H1 (cell line): ENCODE data around the gene DOCK1. TPM values are rescaled to one million over a fixed set of nuclear protein-coding genes. Genes with fewer than 3 reads are reported as not detected.

Experiments used
- CTCF ChIA-PET: fragments of 300-600 bp; sonication (Branson Sonifier 250); formaldehyde crosslinking; loops from one replicate; lab custom pipeline; 2021; ENCODE audit not compliant: partially characterized antibody; lab: Charles Lee
- POLR2A ChIA-PET: fragments of 300-600 bp; sonication (Branson Sonifier 250); formaldehyde crosslinking; loops from one replicate; lab custom pipeline; 2021; ENCODE audit warnings: inconsistent platforms; ENCODE audit not compliant: partially characterized antibody; lab: Charles Lee
- DNase-seq, 2 experiments: peaks; one replicate each; pipeline versions ENCODE4 v3.0.0 to v3.0.0-alpha.2; 2010 to 2022; ENCODE audit warnings: low spot score in 2 of 2, low read depth in 1 of 2, mixed read lengths in 1 of 2
- FAIRE-seq: peaks from 2 replicates; lab custom pipeline; 2011; peaks lifted over from hg19 to GRCh38; lab: Jason Lieb, UNC
- H2AFZ ChIP-seq: 2 replicates; pipeline ENCODE4 v1.8.1; 2012; ENCODE audit warnings: low read length, inconsistent platforms
- H2AK5ac ChIP-seq: 2 replicates; pipeline ENCODE4 v1.6.1; 2013; ENCODE audit warnings: low read depth, low read length
- H2BK120ac ChIP-seq: replicated peaks from 2 replicates; pipeline ENCODE3; 2013; ENCODE audit warnings: low read depth, low read length, inconsistent platforms
- H2BK12ac ChIP-seq: 2 replicates; pipeline ENCODE4 v1.6.1; 2013; ENCODE audit warnings: low read depth, low read length
- H2BK15ac ChIP-seq: 2 replicates; pipeline ENCODE4 v1.6.1; 2013; ENCODE audit warnings: low read length
- H2BK20ac ChIP-seq: 2 replicates; pipeline ENCODE4 v1.6.1; 2013; ENCODE audit warnings: low read length
- H2BK5ac ChIP-seq: 2 replicates; pipeline ENCODE4 v1.6.1; 2013; ENCODE audit warnings: low read depth, low read length
- H3K14ac ChIP-seq: 2 replicates; pipeline ENCODE4 v1.6.1; 2013; ENCODE audit warnings: inconsistent platforms; ENCODE audit not compliant: insufficient read length
- H3K18ac ChIP-seq: 2 replicates; pipeline ENCODE4 v1.6.1; 2013; ENCODE audit warnings: low read length; ENCODE audit errors: extremely low read depth
- H3K23ac ChIP-seq: 2 replicates; pipeline ENCODE4 v1.6.1; 2013; ENCODE audit warnings: inconsistent platforms; ENCODE audit not compliant: insufficient read length
- H3K23me2 ChIP-seq: 2 replicates; pipeline ENCODE4 v1.6.1; 2013; ENCODE audit warnings: low read depth, low read length
- H3K27ac ChIP-seq: 2 replicates; pipeline ENCODE4 v1.6.1; 2011; ENCODE audit warnings: low read depth, low read length, inconsistent platforms
- H3K27me3 ChIP-seq, 4 experiments: replicated peaks in 1 of 4; 1 replicate in 1 of 4; 2 replicates in 3 of 4; pipeline versions ENCODE4 v1.6.1 to v1.8.1; 2011 to 2013; ENCODE audit warnings: low read length in 3 of 4, mild to moderate bottlenecking in 3 of 4, inconsistent platforms in 2 of 4, mixed read lengths in 2 of 4, moderate library complexity in 1 of 4; ENCODE audit not compliant: control insufficient read depth in 3 of 4, insufficient read depth in 3 of 4; ENCODE audit errors: extremely low read depth in 1 of 4
- H3K36me3 ChIP-seq, 4 experiments: 2 replicates each; pipeline versions ENCODE4 v1.6.1 to v1.8.1; 2011 to 2013; ENCODE audit warnings: mild to moderate bottlenecking in 4 of 4, low read length in 3 of 4, moderate library complexity in 2 of 4, control low read depth in 1 of 4, inconsistent platforms in 1 of 4; ENCODE audit not compliant: insufficient read depth in 4 of 4, control insufficient read depth in 2 of 4
- H3K4ac ChIP-seq: replicated peaks from 2 replicates; pipeline ENCODE3; 2013; ENCODE audit warnings: low read length, low read depth, mixed read lengths, inconsistent platforms; ENCODE audit not compliant: insufficient read length
- H3K4me1 ChIP-seq, 4 experiments: replicated peaks in 1 of 4; 1 replicate in 1 of 4; 2 replicates in 3 of 4; pipeline versions ENCODE4 v1.6.1 to v1.8.1; 2011 to 2013; ENCODE audit warnings: low read length in 3 of 4, inconsistent platforms in 2 of 4, mixed read lengths in 1 of 4; ENCODE audit not compliant: insufficient read depth in 4 of 4, control insufficient read depth in 3 of 4
- H3K4me2 ChIP-seq, 2 experiments: 2 replicates each; pipeline versions ENCODE4 v1.6.1 to v1.8.1; 2011 to 2013; ENCODE audit warnings: low read depth in 2 of 2, low read length in 2 of 2, control low read depth in 1 of 2, inconsistent platforms in 1 of 2, mild to moderate bottlenecking in 1 of 2; ENCODE audit not compliant: insufficient read depth in 1 of 2
- H3K4me3 ChIP-seq, 4 experiments: fragments of 200-600, 300-600 bp in 1 of 4; sonication (generic), shearing (Covaris generic), sonication (Bioruptor Twin) in 1 of 4; 2 replicates each; pipeline versions ENCODE4 v1.5.1 to v1.8.1; 2011 to 2016; ENCODE audit warnings: low read length in 4 of 4, low read depth in 3 of 4, control low read depth in 2 of 4, inconsistent platforms in 2 of 4, mild to moderate bottlenecking in 2 of 4, mixed read lengths in 1 of 4, moderate library complexity in 1 of 4; ENCODE audit not compliant: insufficient read depth in 2 of 4; ENCODE audit errors: extremely low read depth in 1 of 4
- H3K56ac ChIP-seq: replicated peaks from 2 replicates; pipeline ENCODE3; 2013; ENCODE audit warnings: low read depth, mild to moderate bottlenecking, mixed read lengths, low read length, inconsistent platforms; ENCODE audit not compliant: insufficient read length
- H3K79me1 ChIP-seq: 2 replicates; pipeline ENCODE4 v1.6.1; 2013; ENCODE audit warnings: low read depth, low read length, control low read depth
- H3K79me2 ChIP-seq, 2 experiments: 2 replicates each; pipeline versions ENCODE4 v1.6.1 to v1.8.1; 2012 to 2013; ENCODE audit warnings: low read length in 2 of 2, mild to moderate bottlenecking in 2 of 2, inconsistent platforms in 1 of 2; ENCODE audit not compliant: insufficient read depth in 2 of 2, control insufficient read depth in 1 of 2
- H3K9ac ChIP-seq, 4 experiments: replicated peaks in 1 of 4; 1 replicate in 1 of 4; 2 replicates in 3 of 4; pipeline versions ENCODE4 v1.6.1 to v1.8.1; 2011 to 2013; ENCODE audit warnings: low read depth in 3 of 4, low read length in 3 of 4, control low read depth in 2 of 4, mild to moderate bottlenecking in 2 of 4, moderate library complexity in 2 of 4, inconsistent platforms in 1 of 4; ENCODE audit errors: extremely low read depth in 1 of 4
- H3K9me3 ChIP-seq, 2 experiments: 2 replicates each; pipeline versions ENCODE4 v1.6.1 to v1.8.1; 2012 to 2013; ENCODE audit warnings: mild to moderate bottlenecking in 2 of 2, moderate library complexity in 2 of 2, control low read depth in 1 of 2, inconsistent platforms in 1 of 2, low read depth in 1 of 2, low read length in 1 of 2, mixed read lengths in 1 of 2; ENCODE audit not compliant: insufficient read depth in 2 of 2
- H4K20me1 ChIP-seq, 2 experiments: replicated peaks in 1 of 2; 2 replicates each; pipeline versions ENCODE3 to v1.8.1; 2011 to 2013; ENCODE audit warnings: inconsistent platforms in 2 of 2, low read length in 2 of 2, mild to moderate bottlenecking in 1 of 2; ENCODE audit not compliant: insufficient read depth in 2 of 2, control insufficient read depth in 1 of 2
- H4K5ac ChIP-seq: 2 replicates; pipeline ENCODE4 v1.6.1; 2013; ENCODE audit warnings: low read length, low read depth, mixed read lengths, inconsistent platforms; ENCODE audit not compliant: insufficient read length
- H4K8ac ChIP-seq: 2 replicates; pipeline ENCODE4 v1.8.0; 2013; ENCODE audit warnings: mild to moderate bottlenecking, moderate library complexity, low read length, inconsistent platforms; ENCODE audit not compliant: insufficient read depth; ENCODE audit errors: extremely low read depth
- H4K91ac ChIP-seq: replicated peaks from 2 replicates; pipeline ENCODE3; 2013; ENCODE audit warnings: low read length, mixed read lengths, inconsistent platforms; ENCODE audit not compliant: insufficient read length
- WGBS, 2 experiments: shearing (Covaris generic) in 1 of 2; methylation state at CpG; one replicate each; pipeline versions ENCODE4 v1.1.6 to v1.1.7; 2013 to 2015; ENCODE audit warnings: low lambda C conversion rate in 2 of 2, mixed read lengths in 2 of 2, inconsistent platforms in 1 of 2, low coverage in 1 of 2, missing lambda C conversion rate in 1 of 2; ENCODE audit not compliant: insufficient replicate concordance in 2 of 2, insufficient coverage in 1 of 2, insufficient read length in 1 of 2; ENCODE audit errors: extremely low coverage in 1 of 2, missing lambda C conversion rate in 1 of 2; 5-methylcytosine and 5-hydroxymethylcytosine counted together
- polyA plus RNA-seq, 7 experiments: library from polyadenylated mRNA; depleted of rRNA in 3 of 7; stranded (reverse) in 5 of 7; unstranded in 2 of 7; fragments of >200 nt in 5 of 7; fragments of 200-250 nt in 2 of 7; gene quantifications; 1 replicate in 5 of 7; 2 replicates in 1 of 7; 4 replicates in 1 of 7; pipeline versions ENCODE4 v1.2.1 to v1.2.3, GENCODE V29; 2011 to 2013; ENCODE audit warnings: missing spikeins in 2 of 7, mixed read lengths in 2 of 7
- total RNA-seq: library from RNA; stranded (reverse); fragmentation: NEBNext Ultra II Directional; extraction: Animal tissue kit (Norgen Biotek cat#: 25700); gene quantifications from 2 replicates; pipeline ENCODE4 v1.2.1, GENCODE V29; 2021
- TF ChIP-seq, protein P1 (sequence below): IDR thresholded peaks from 2 replicates; pipeline ENCODE4 v1.6.1; 2012; ENCODE audit warnings: inconsistent platforms

DOCK1 gene
- total and polyA plus RNA-seq, 2 of the 8 experiments (the other 6 are each of a cell fraction or from before 2014, with no cell fraction given): 11.6 to 53.0 TPM

- no peak overlapping the region for H3K4me3 ChIP-seq
- no peak overlapping the region for H3K14ac ChIP-seq
- H4K5ac ChIP-seq: no peak overlapping the region
- CTCF ChIA-PET: interaction anchor here (0.6 to 1.9 kb wide), 15 partner anchors 14 to 790 kb away, joined by 3 to 6 read pairs (median 4); no protein-coding TSS in a partner anchor
- H3K27ac ChIP-seq: no peak overlapping the region
- no peak overlapping the region for H2BK120ac ChIP-seq
- H3K56ac ChIP-seq: no peak overlapping the region
- DNase-seq: no peak
- no peaks in the 10 kb centered on the region for H3K23me2 ChIP-seq
- FAIRE-seq: no peak
- H3K4me1 ChIP-seq: no peaks in the 10 kb centered on the region
- H3K36me3 ChIP-seq: no peaks in the 10 kb centered on the region
- no peaks in the 10 kb centered on the region for H3K79me2 ChIP-seq
- H3K4ac ChIP-seq: no peak overlapping the region
- H2AFZ ChIP-seq: no peak overlapping the region
- H3K79me1 ChIP-seq: no peaks in the 10 kb centered on the region
- no peak overlapping the region for H2BK12ac ChIP-seq
- TF ChIP-seq, protein P1, sequence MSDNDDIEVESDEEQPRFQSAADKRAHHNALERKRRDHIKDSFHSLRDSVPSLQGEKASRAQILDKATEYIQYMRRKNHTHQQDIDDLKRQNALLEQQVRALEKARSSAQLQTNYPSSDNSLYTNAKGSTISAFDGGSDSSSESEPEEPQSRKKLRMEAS: no peak
- peaks cover 2 to 3% of the 10 kb centered on the region in 2 experiments for H4K20me1 ChIP-seq
- POLR2A ChIA-PET: no interaction called here
- H3K18ac ChIP-seq: no peak overlapping the region
- WGBS, 2 experiments: 97% methylated on average over 3 of the region's 3 CpGs; no CpG with 5 or more reads in 1 of the 2 experiments
- no peak overlapping the region for H2BK20ac ChIP-seq
- H2BK15ac ChIP-seq: no peak overlapping the region
- no peak overlapping the region for H3K4me2 ChIP-seq
- no peaks in the 10 kb centered on the region for H3K9me3 ChIP-seq
- H3K9ac ChIP-seq: no peak overlapping the region
- H3K27me3 ChIP-seq: no peaks in the 10 kb centered on the region
- H4K8ac ChIP-seq: no peak overlapping the region
- H4K91ac ChIP-seq: no peak overlapping the region
- H2AK5ac ChIP-seq: no peak overlapping the region
- H2BK5ac ChIP-seq: no peak overlapping the region
- H3K23ac ChIP-seq: no peak overlapping the region
Measured at GRCh38 chr10:127242914-127243313, 337.7 kb downstream of the DOCK1 start.
